H9 (cell line): ENCODE measurements around the gene GALNT13. TPM values are rescaled to one million over a fixed set of nuclear protein-coding genes. Genes with fewer than 3 reads are reported as not detected.

Source experiments
- DNase-seq: peaks from one replicate; pipeline ENCODE4 v3.0.0-alpha.2; 2017
- H2AFZ ChIP-seq: one replicate; pipeline ENCODE4 v1.6.1; 2013; ENCODE audit warnings: mild to moderate bottlenecking, low read length, control low read depth, moderate library complexity
- H2AK5ac ChIP-seq: 2 replicates; pipeline ENCODE4 v1.6.1; 2013; ENCODE audit warnings: low read length, control low read depth, mixed read lengths; ENCODE audit not compliant: insufficient read length
- H2BK120ac ChIP-seq: one replicate; pipeline ENCODE4 v1.6.1; 2013; ENCODE audit warnings: low read depth, mild to moderate bottlenecking, low read length, control low read depth, inconsistent platforms; ENCODE audit not compliant: poor library complexity, severe bottlenecking
- H2BK12ac ChIP-seq: 2 replicates; pipeline ENCODE4 v1.6.1; 2013; ENCODE audit warnings: low read length, control low read depth, mixed read lengths, low read depth; ENCODE audit not compliant: insufficient read length
- H2BK15ac ChIP-seq: 2 replicates; pipeline ENCODE4 v1.6.1; 2013; ENCODE audit warnings: low read depth, low read length, control low read depth
- H2BK20ac ChIP-seq: one replicate; pipeline ENCODE4 v1.6.1; 2013; ENCODE audit warnings: low read depth, mild to moderate bottlenecking, low read length, control low read depth, inconsistent platforms; ENCODE audit not compliant: poor library complexity, severe bottlenecking
- H2BK5ac ChIP-seq: 2 replicates; pipeline ENCODE4 v1.6.1; 2013; ENCODE audit warnings: low read length, control low read depth, mixed read lengths; ENCODE audit not compliant: insufficient read length
- H3K14ac ChIP-seq: 2 replicates; pipeline ENCODE4 v1.6.1; 2013; ENCODE audit warnings: low read length, control low read depth; ENCODE audit not compliant: insufficient read depth
- H3K18ac ChIP-seq: 2 replicates; pipeline ENCODE4 v1.6.1; 2013; ENCODE audit warnings: low read depth, mild to moderate bottlenecking, mixed read lengths, low read length, control low read depth; ENCODE audit not compliant: insufficient read length
- H3K23ac ChIP-seq: 2 replicates; pipeline ENCODE4 v1.6.1; 2013; ENCODE audit warnings: low read length, control low read depth, mixed read lengths, low read depth; ENCODE audit not compliant: insufficient read length
- H3K23me2 ChIP-seq: 2 replicates; pipeline ENCODE4 v1.6.1; 2013; ENCODE audit warnings: low read depth, mild to moderate bottlenecking, mixed read lengths, low read length, control low read depth; ENCODE audit not compliant: insufficient read length, poor library complexity, severe bottlenecking
- H3K27ac ChIP-seq: 2 replicates; pipeline ENCODE4 v1.5.1; 2013; ENCODE audit warnings: low read length, control low read depth, mixed read lengths, low read depth; ENCODE audit not compliant: insufficient read length
- H3K27me3 ChIP-seq: 2 replicates; pipeline ENCODE4 v1.6.1; 2013; ENCODE audit warnings: low read length, control low read depth, inconsistent platforms; ENCODE audit not compliant: insufficient read depth
- H3K4ac ChIP-seq: 2 replicates; pipeline ENCODE4 v1.6.1; 2013; ENCODE audit warnings: low read depth, mild to moderate bottlenecking, control low read depth, inconsistent platforms, low read length, moderate library complexity
- H3K4me1 ChIP-seq: 2 replicates; pipeline ENCODE4 v1.6.1; 2013; ENCODE audit warnings: low read length, control low read depth, inconsistent platforms; ENCODE audit not compliant: insufficient read depth
- H3K4me2 ChIP-seq: 2 replicates; pipeline ENCODE4 v1.6.1; 2013; ENCODE audit warnings: low read length, control low read depth, mixed read lengths; ENCODE audit not compliant: insufficient read length, insufficient read depth
- H3K56ac ChIP-seq: 2 replicates; pipeline ENCODE4 v1.6.1; 2013; ENCODE audit warnings: low read depth, mild to moderate bottlenecking, mixed read lengths, low read length, control low read depth; ENCODE audit not compliant: insufficient read length
- H3K79me1 ChIP-seq: 2 replicates; pipeline ENCODE4 v1.6.1; 2013; ENCODE audit warnings: low read depth, mild to moderate bottlenecking, moderate library complexity, low read length, control low read depth, inconsistent platforms; ENCODE audit not compliant: insufficient read depth, poor library complexity, severe bottlenecking
- H3K79me2 ChIP-seq: 2 replicates; pipeline ENCODE4 v1.6.1; 2013; ENCODE audit warnings: low read length, control low read depth, inconsistent platforms; ENCODE audit not compliant: insufficient read depth
- H3K9ac ChIP-seq: 2 replicates; pipeline ENCODE4 v1.6.1; 2013; ENCODE audit warnings: low read length, control low read depth, mixed read lengths; ENCODE audit not compliant: insufficient read length; ENCODE audit errors: extremely low read depth
- H3K9me3 ChIP-seq: one replicate; pipeline ENCODE4 v1.6.1; 2013; ENCODE audit warnings: low read depth, low read length, inconsistent platforms; ENCODE audit not compliant: control insufficient read depth
- H3T11ph ChIP-seq: one replicate; pipeline ENCODE4 v1.6.1; 2013; ENCODE audit warnings: mild to moderate bottlenecking, low read length, control low read depth, inconsistent platforms
- H4K20me1 ChIP-seq: one replicate; pipeline ENCODE4 v1.6.1; 2013; ENCODE audit not compliant: control insufficient read depth, insufficient read length, insufficient read depth
- H4K5ac ChIP-seq: 2 replicates; pipeline ENCODE4 v1.6.1; 2013; ENCODE audit warnings: low read depth, mild to moderate bottlenecking, mixed read lengths, low read length, control low read depth; ENCODE audit not compliant: insufficient read length
- H4K8ac ChIP-seq: replicated peaks from 2 replicates; pipeline ENCODE4 v1.6.1; 2013; ENCODE audit warnings: low read length, control low read depth, mixed read lengths, low read depth; ENCODE audit not compliant: insufficient read length
- H4K91ac ChIP-seq: 2 replicates; pipeline ENCODE4 v1.6.1; 2013; ENCODE audit warnings: low read depth, mild to moderate bottlenecking, moderate library complexity, mixed read lengths, low read length, control low read depth; ENCODE audit not compliant: insufficient read length
- H3K27ac Mint-ChIP-seq, 3 experiments: 2 replicates in 2 of 3; 3 replicates in 1 of 3; pipeline ENCODE4 v1.8.0; 2020 to 2021; ENCODE audit warnings: mixed read lengths in 3 of 3, mild to moderate bottlenecking in 1 of 3, moderate library complexity in 1 of 3
- H3K27me3 Mint-ChIP-seq: 2 replicates; pipeline ENCODE4 v1.8.0; 2021; ENCODE audit warnings: low read depth, mild to moderate bottlenecking, moderate library complexity, mixed read lengths
- H3K36me3 Mint-ChIP-seq, 3 experiments: 2 replicates in 2 of 3; 3 replicates in 1 of 3; pipeline ENCODE4 v1.8.0; 2020 to 2021; ENCODE audit warnings: low read depth in 3 of 3, mixed read lengths in 3 of 3; ENCODE audit not compliant: insufficient read depth in 1 of 3
- H3K4me1 Mint-ChIP-seq, 2 experiments: 2 replicates each; pipeline ENCODE4 v1.8.0; 2020; ENCODE audit warnings: mixed read lengths in 2 of 2
- H3K4me3 Mint-ChIP-seq, 2 experiments: 2 replicates in 1 of 2; 3 replicates in 1 of 2; pipeline ENCODE4 v1.8.0; 2020 to 2021; ENCODE audit warnings: mild to moderate bottlenecking in 2 of 2, mixed read lengths in 2 of 2, moderate library complexity in 1 of 2
- H3K9me3 Mint-ChIP-seq, 2 experiments: 2 replicates in 1 of 2; 3 replicates in 1 of 2; pipeline ENCODE4 v1.8.0; 2020; ENCODE audit warnings: mild to moderate bottlenecking in 2 of 2, mixed read lengths in 2 of 2, moderate library complexity in 1 of 2
- total RNA-seq: library from RNA; stranded (reverse); gene quantifications from 2 replicates; pipeline ENCODE4 v1.2.1, GENCODE V29; 2021
- TF ChIP-seq, protein P1 (sequence below): fragments of 200-600 bp; sonication (generic); conservative IDR thresholded peaks from 3 replicates; pipeline ENCODE4 v1.8.0; 2021; ENCODE audit warnings: antibody characterized with exemption, mild to moderate bottlenecking

GALNT13 gene
- total RNA-seq, 1 experiment from 2014 or later = 6.6 TPM

DNA sequence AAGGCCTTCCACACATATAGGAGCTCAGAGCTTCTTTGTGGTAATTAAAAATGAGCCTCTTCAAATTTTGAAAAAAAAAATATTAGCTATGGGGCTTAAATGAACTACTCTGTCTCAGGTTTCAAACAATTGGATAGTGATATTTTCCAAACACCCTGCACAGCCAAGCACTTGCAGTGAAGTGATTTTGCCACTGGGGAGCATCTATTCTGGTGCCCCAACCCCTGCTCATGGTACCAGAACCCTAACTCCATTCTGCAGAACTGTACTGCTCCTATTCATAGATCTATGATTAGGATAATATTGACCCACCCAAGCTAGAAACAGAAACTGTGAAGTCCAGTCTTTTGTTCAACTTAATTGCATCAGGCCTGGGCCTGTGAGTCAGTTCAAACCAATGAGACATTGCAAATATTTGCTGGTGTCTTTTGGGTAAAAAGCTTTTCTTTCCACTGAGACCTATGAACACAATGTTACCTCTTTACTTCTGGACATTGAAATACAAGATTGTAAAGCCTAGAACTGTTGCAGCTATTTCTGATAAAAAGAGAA is 324.0 kb downstream of the GALNT13 start:
- Histone ChIP-seq H3K27ac (no peak overlapping the region), H3K4ac (no peak overlapping the region), H3K23ac (no peak overlapping the region), H2AFZ (no peak overlapping the region), H3K9me3 (no peaks in the 10 kb centered on the region), H4K8ac (no peak overlapping the region), H3K4me2 (no peak overlapping the region), H3T11ph (no peak overlapping the region), H2BK5ac (no peak overlapping the region), H2AK5ac (no peak overlapping the region), H3K4me1 (no peaks in the 10 kb centered on the region), H3K23me2 (no peaks in the 10 kb centered on the region), H2BK20ac (no peak overlapping the region), H3K79me1 (no peaks in the 10 kb centered on the region), H3K18ac (no peak overlapping the region), H3K9ac (no peak overlapping the region), H3K14ac (no peak overlapping the region), H2BK12ac (no peak overlapping the region), H4K20me1 (no peaks in the 10 kb centered on the region), H3K56ac (no peak overlapping the region), H4K5ac (no peak overlapping the region), H4K91ac (no peak overlapping the region), H3K27me3 (no peaks in the 10 kb centered on the region), H2BK15ac (no peak overlapping the region), H3K79me2 (no peaks in the 10 kb centered on the region), H2BK120ac (no peak overlapping the region)
- TF ChIP-seq, protein P1, sequence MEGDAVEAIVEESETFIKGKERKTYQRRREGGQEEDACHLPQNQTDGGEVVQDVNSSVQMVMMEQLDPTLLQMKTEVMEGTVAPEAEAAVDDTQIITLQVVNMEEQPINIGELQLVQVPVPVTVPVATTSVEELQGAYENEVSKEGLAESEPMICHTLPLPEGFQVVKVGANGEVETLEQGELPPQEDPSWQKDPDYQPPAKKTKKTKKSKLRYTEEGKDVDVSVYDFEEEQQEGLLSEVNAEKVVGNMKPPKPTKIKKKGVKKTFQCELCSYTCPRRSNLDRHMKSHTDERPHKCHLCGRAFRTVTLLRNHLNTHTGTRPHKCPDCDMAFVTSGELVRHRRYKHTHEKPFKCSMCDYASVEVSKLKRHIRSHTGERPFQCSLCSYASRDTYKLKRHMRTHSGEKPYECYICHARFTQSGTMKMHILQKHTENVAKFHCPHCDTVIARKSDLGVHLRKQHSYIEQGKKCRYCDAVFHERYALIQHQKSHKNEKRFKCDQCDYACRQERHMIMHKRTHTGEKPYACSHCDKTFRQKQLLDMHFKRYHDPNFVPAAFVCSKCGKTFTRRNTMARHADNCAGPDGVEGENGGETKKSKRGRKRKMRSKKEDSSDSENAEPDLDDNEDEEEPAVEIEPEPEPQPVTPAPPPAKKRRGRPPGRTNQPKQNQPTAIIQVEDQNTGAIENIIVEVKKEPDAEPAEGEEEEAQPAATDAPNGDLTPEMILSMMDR = peak; percentile 45
- Mint-ChIP-seq H3K27me3 (no peaks in the 10 kb centered on the region), H3K9me3 (no peaks in the 10 kb centered on the region), H3K36me3 (no peaks in the 10 kb centered on the region), H3K27ac (no peak overlapping the region), H3K4me3 (no peak overlapping the region; a peak in 1 of 5 replicates), H3K4me1 (peaks cover 0 to 2% of the 10 kb centered on the region in 2 experiments; a peak in 1 of 4 replicates)
- DNase-seq = no peak
